H1 (cell line): ENCODE data around the gene KCNQ1.

Source experiments
- EP300 ChIP-seq, 2 experiments: IDR thresholded peaks; 1 replicate in 1 of 2; 2 replicates in 1 of 2; pipeline ENCODE4 v1.6.1; 2011 to 2012; ENCODE audit warnings: low read depth in 2 of 2, low read length in 2 of 2, mild to moderate bottlenecking in 2 of 2, borderline replicate concordance in 1 of 2, inconsistent platforms in 1 of 2, moderate library complexity in 1 of 2
- EZH2 ChIP-seq: fragments of 200-600 bp; sonication (generic); IDR thresholded peaks from 2 replicates; pipeline ENCODE4 v1.7.1; 2012; ENCODE audit warnings: low read depth, mild to moderate bottlenecking, moderate library complexity, low read length, inconsistent platforms; ENCODE audit not compliant: severe bottlenecking
- MAFK ChIP-seq: IDR thresholded peaks from 2 replicates; pipeline ENCODE4 v1.6.1; 2012; ENCODE audit warnings: low read depth, mild to moderate bottlenecking, improper control_type of control experiment, low read length
- TF ChIP-seq, protein P1 (sequence below), 3 experiments: IDR thresholded peaks; 1 replicate in 2 of 3; 2 replicates in 1 of 3; pipeline versions ENCODE4 v1.5.1 to v1.6.1; 2011; ENCODE audit warnings: low read length in 3 of 3, mild to moderate bottlenecking in 3 of 3, inconsistent platforms in 2 of 3, low read depth in 1 of 3, moderate library complexity in 1 of 3; ENCODE audit not compliant: insufficient read depth in 1 of 3; ENCODE audit errors: control extremely low read depth in 1 of 3

DNA sequence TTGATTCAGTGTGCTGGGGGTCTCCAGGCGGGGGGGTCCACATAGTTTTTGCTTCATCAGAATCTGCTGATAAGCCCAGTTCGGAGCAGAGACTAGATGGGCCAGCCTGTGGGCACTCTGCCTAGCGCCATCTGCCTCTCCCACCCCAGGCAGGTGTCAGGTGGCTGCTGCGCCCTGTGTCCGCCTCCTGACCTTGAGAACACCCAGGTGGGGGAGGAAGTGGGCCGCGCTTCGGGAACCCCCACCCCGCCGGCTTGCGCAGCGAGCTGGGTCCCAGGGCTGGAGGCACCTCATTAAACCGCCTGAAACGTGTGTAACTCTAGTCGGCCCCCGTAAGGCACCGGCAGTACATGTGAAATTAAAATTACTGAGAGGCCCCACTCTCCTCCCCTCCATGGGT, 113.6 kb downstream of the KCNQ1 start:
- TF ChIP-seq EZH2: no peak
- no peak for TF ChIP-seq EP300 (IDR thresholded peaks at IDR 0.05; ENCODE audit: borderline replicate concordance in 1 of 2, low read depth in 2 of 2, low read length in 2 of 2)
- TF ChIP-seq MAFK: no peak
- TF ChIP-seq, protein P1, sequence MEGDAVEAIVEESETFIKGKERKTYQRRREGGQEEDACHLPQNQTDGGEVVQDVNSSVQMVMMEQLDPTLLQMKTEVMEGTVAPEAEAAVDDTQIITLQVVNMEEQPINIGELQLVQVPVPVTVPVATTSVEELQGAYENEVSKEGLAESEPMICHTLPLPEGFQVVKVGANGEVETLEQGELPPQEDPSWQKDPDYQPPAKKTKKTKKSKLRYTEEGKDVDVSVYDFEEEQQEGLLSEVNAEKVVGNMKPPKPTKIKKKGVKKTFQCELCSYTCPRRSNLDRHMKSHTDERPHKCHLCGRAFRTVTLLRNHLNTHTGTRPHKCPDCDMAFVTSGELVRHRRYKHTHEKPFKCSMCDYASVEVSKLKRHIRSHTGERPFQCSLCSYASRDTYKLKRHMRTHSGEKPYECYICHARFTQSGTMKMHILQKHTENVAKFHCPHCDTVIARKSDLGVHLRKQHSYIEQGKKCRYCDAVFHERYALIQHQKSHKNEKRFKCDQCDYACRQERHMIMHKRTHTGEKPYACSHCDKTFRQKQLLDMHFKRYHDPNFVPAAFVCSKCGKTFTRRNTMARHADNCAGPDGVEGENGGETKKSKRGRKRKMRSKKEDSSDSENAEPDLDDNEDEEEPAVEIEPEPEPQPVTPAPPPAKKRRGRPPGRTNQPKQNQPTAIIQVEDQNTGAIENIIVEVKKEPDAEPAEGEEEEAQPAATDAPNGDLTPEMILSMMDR (IDR thresholded peaks at IDR 0.05; ENCODE audit: control extremely low read depth in 1 of 3, insufficient read depth in 1 of 3, low read depth in 1 of 3, low read length in 3 of 3): no peak
